Upper lobe of left lung (tissue), 6 donors: ENCODE results near the gene LAGE3. TPM values are rescaled to one million over a fixed set of nuclear protein-coding genes. Genes with fewer than 3 reads are reported as not detected.

ENCODE experiments used
- ATAC-seq, 2 donors: fragments of 200-7000 bp; cut with Tn5 transposase; one replicate each; pipeline ENCODE4 v1.9.1; 2022; ENCODE audit warnings: mild to moderate bottlenecking in 2 of 2, moderate library complexity in 2 of 2; ENCODE audit not compliant: low FRiP score in 2 of 2
- DNase-seq, 2 donors: peaks; one replicate each; pipeline ENCODE4 v3.0.0-alpha.2; 2019 to 2020
- H3K27ac ChIP-seq, 4 donors: fragments of 200-600 bp; sonication (generic); one replicate each; pipeline ENCODE4 v1.5.1; 2016 to 2019
- H3K27me3 ChIP-seq, 4 donors: fragments of 200-600 bp; sonication (generic); one replicate each; pipeline ENCODE4 v1.5.1; 2017 to 2019
- H3K36me3 ChIP-seq, 4 donors: fragments of 200-600 bp; sonication (generic); one replicate each; pipeline ENCODE4 v1.5.1; 2016 to 2019
- H3K4me1 ChIP-seq, 4 donors: fragments of 200-600 bp; sonication (generic); one replicate each; pipeline ENCODE4 v1.5.1; 2018 to 2019
- H3K4me3 ChIP-seq, 4 donors: fragments of 200-600 bp; sonication (generic); one replicate each; pipeline ENCODE4 v1.5.1; 2017 to 2019; ENCODE audit warnings: mild to moderate bottlenecking in 2 of 4, moderate library complexity in 1 of 4
- H3K9me3 ChIP-seq, 4 donors: fragments of 200-600 bp; sonication (generic); one replicate each; pipeline ENCODE4 v1.5.1; 2018 to 2019
- EP300 ChIP-seq, 4 donors: sonication (generic); formaldehyde crosslinking; IDR thresholded peaks; one replicate each; pipeline ENCODE4 v1.5.1; 2017; ENCODE audit warnings: antibody characterized with exemption in 4 of 4, control low read depth in 2 of 4
- POLR2A ChIP-seq, 4 donors: fragments of 450-650 bp; IDR thresholded peaks; one replicate each; pipeline ENCODE4 v1.5.1; 2016 to 2017; ENCODE audit warnings: antibody characterized with exemption in 4 of 4, mild to moderate bottlenecking in 2 of 4
- POLR2AphosphoS5 ChIP-seq, 2 donors: sonication (generic); formaldehyde crosslinking; IDR thresholded peaks; one replicate each; pipeline ENCODE4 v1.5.1; 2017; ENCODE audit warnings: antibody characterized with exemption in 2 of 2
- WGBS, 2 donors: methylation state at CpG; one replicate each; pipeline ENCODE4 v1.1.5; 2017 to 2018; 5-methylcytosine and 5-hydroxymethylcytosine counted together
- total RNA-seq, 6 donors: library from RNA; depleted of rRNA in 4 of 6; stranded (reverse); fragments of >200 nt in 4 of 6; gene quantifications; one replicate each; pipeline versions ENCODE4 v1.1.0 to v1.2.1, GENCODE V29; 2016 to 2021
- TF ChIP-seq, protein P1 (sequence below), 6 experiments: fragments of 450-650 bp in 4 of 6; fragments of 200-600 bp in 2 of 6; sonication (generic) in 2 of 6; IDR thresholded peaks; one replicate each; pipeline ENCODE4 v1.5.1; 2016 to 2019; ENCODE audit warnings: antibody characterized with exemption in 6 of 6
- donor health status: DM: no; HTN: no; CAD: no; lungs with moderate emphysema.
- donor health status: DM: no; HTN: yes; CAD: no; lungs with severe emphysema.

LAGE3 gene
- total RNA-seq, 6 donors from 2014 or later, result 16.6 to 25.4 (median 20.2) TPM

GRCh38 chrX:154467556-154467955 lies 11.5 kb downstream of the LAGE3 start:
- no peak for TF ChIP-seq POLR2A (IDR thresholded peaks at IDR 0.05)
- TF ChIP-seq, protein P1, sequence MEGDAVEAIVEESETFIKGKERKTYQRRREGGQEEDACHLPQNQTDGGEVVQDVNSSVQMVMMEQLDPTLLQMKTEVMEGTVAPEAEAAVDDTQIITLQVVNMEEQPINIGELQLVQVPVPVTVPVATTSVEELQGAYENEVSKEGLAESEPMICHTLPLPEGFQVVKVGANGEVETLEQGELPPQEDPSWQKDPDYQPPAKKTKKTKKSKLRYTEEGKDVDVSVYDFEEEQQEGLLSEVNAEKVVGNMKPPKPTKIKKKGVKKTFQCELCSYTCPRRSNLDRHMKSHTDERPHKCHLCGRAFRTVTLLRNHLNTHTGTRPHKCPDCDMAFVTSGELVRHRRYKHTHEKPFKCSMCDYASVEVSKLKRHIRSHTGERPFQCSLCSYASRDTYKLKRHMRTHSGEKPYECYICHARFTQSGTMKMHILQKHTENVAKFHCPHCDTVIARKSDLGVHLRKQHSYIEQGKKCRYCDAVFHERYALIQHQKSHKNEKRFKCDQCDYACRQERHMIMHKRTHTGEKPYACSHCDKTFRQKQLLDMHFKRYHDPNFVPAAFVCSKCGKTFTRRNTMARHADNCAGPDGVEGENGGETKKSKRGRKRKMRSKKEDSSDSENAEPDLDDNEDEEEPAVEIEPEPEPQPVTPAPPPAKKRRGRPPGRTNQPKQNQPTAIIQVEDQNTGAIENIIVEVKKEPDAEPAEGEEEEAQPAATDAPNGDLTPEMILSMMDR (IDR thresholded peaks at IDR 0.05), result no peak
- TF ChIP-seq EP300 (IDR thresholded peaks at IDR 0.05), result no peak
- TF ChIP-seq POLR2AphosphoS5 (IDR thresholded peaks at IDR 0.05), result no peak
- ATAC-seq (no peak), DNase-seq (no peak)
- no peak overlapping the region for H3K4me3 ChIP-seq
- H3K9me3 ChIP-seq, result no peaks in the 10 kb centered on the region
- H3K27me3 ChIP-seq, result no peaks in the 10 kb centered on the region
- peaks cover 0 to 66% (median 31%) of the 10 kb centered on the region in 4 donors for H3K36me3 ChIP-seq
- WGBS, 2 donors, result 95% methylated on average over 20 of the region's 21 CpGs; no CpG with 5 or more reads in 1 of the 2 donors
- H3K4me1 ChIP-seq, result no peaks in the 10 kb centered on the region
- no peak overlapping the region for H3K27ac ChIP-seq

DNA sequence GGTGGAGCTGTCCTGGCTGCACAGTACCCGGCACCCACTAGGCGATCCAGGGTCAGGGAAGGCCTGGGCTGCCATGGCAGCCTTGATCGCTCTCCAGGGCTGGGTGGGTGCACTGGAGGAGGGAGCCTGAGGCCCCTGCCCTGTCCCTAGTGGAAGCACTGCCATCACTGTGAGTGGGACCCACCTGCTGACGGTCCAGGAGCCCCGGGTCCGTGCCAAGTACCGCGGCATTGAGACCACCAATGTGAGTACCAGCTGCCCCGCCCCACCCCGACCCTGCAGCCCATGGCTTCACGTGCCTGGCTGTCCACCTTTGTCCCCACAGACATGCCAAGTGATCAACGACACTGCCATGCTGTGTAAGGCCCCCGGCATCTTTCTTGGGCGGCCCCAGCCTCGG lies 12.2 kb downstream of the LAGE3 start:
- 87% methylated on average over 15 of the region's 15 CpGs; no CpG with 5 or more reads in 1 of the 2 donors for WGBS, 2 donors
- no peak overlapping the region for H3K27ac ChIP-seq
- H3K27me3 ChIP-seq, result no peaks in the 10 kb centered on the region
- ATAC-seq (no peak), DNase-seq (peak in 1 of 2 donors; percentile 61)
- H3K9me3 ChIP-seq, result no peaks in the 10 kb centered on the region
- no peak overlapping the region for H3K4me3 ChIP-seq
- TF ChIP-seq POLR2AphosphoS5 (IDR thresholded peaks at IDR 0.05) (no peak), EP300 (IDR thresholded peaks at IDR 0.05) (no peak), POLR2A (IDR thresholded peaks at IDR 0.05) (no peak)
- TF ChIP-seq, protein P1 (IDR thresholded peaks at IDR 0.05), result no peak
- no peaks in the 10 kb centered on the region for H3K4me1 ChIP-seq
- H3K36me3 ChIP-seq, result peaks cover 0 to 66% (median 31%) of the 10 kb centered on the region in 4 donors

GRCh38 chrX:154466036-154466435 lies 13.0 kb downstream of the LAGE3 start:
- DNase-seq (peak in 1 of 2 donors; percentile 69), ATAC-seq (no peak)
- 95% methylated on average over 11 of the region's 32 CpGs; no CpG with 5 or more reads in 1 of the 2 donors for WGBS, 2 donors
- no peaks in the 10 kb centered on the region for H3K27me3 ChIP-seq
- H3K27ac ChIP-seq, result no peak overlapping the region
- no peaks in the 10 kb centered on the region for H3K4me1 ChIP-seq
- no peak overlapping the region for H3K4me3 ChIP-seq
- H3K9me3 ChIP-seq, result no peaks in the 10 kb centered on the region
- TF ChIP-seq POLR2AphosphoS5 (IDR thresholded peaks at IDR 0.05) (no peak), POLR2A (IDR thresholded peaks at IDR 0.05) (no peak), EP300 (IDR thresholded peaks at IDR 0.05) (no peak)
- TF ChIP-seq, protein P1 (IDR thresholded peaks at IDR 0.05), result no peak
- H3K36me3 ChIP-seq, result peaks cover 0 to 60% (median 29%) of the 10 kb centered on the region in 4 donors

GRCh38 chrX:154465601-154466000 lies 13.5 kb downstream of the LAGE3 start:
- peaks cover 0 to 58% (median 27%) of the 10 kb centered on the region in 4 donors for H3K36me3 ChIP-seq
- no peaks in the 10 kb centered on the region for H3K4me1 ChIP-seq
- WGBS, 2 donors, result 89% methylated on average over 12 of the region's 14 CpGs; no CpG with 5 or more reads in 1 of the 2 donors

More at GRCh38 chrX:154465601-154466000, 13.5 kb downstream of the LAGE3 start:
- Histone ChIP-seq H3K27ac (no peak overlapping the region), H3K9me3 (no peaks in the 10 kb centered on the region), H3K4me3 (no peak overlapping the region), H3K27me3 (no peaks in the 10 kb centered on the region)
- no peak for DNase-seq
- TF ChIP-seq EP300 (IDR thresholded peaks at IDR 0.05), result no peak
- no peak for TF ChIP-seq POLR2A (IDR thresholded peaks at IDR 0.05)
- TF ChIP-seq, protein P1 (IDR thresholded peaks at IDR 0.05), result no peak
- no peak for TF ChIP-seq POLR2AphosphoS5 (IDR thresholded peaks at IDR 0.05)
- ATAC-seq, result no peak
